Putamen (tissue), 1 donor: ENCODE results near the gene LCT.

Source experiments
- DNase-seq: peaks from one replicate; pipeline ENCODE4 v3.0.0-alpha.2; 2016; ENCODE audit warnings: low spot score

Gene LCT

GRCh38 chr2:135742325-135742757, 94.6 kb downstream of the LCT start:
- peak; percentile 26 for DNase-seq

- peak; percentile 98 for DNase-seq
These were observed 95.3 kb downstream of the LCT start, which contains the start of gene UBXN4 for GRCh38 chr2:135741395-135742324. Gene UBXN4 (plus strand): TSS chr2:135741855. CDS start chr2:135741930, 75 bp downstream.

GRCh38 chr2:135741043-135741394, 96.0 kb downstream of the LCT start:
- no peak for DNase-seq

GRCh38 chr2:135740206-135740605, 96.8 kb downstream of the LCT start:
- DNase-seq = no peak
